MG63 (cell line): ENCODE results near the gene MAP3K10. TPM values are rescaled to one million over a fixed set of nuclear protein-coding genes. Genes with fewer than 3 reads are reported as not detected.

Experiments used
- total RNA-seq: library from RNA; depleted of rRNA; stranded (reverse); fragments of >200 nt; shearing (Covaris generic); gene quantifications from 2 replicates; pipeline ENCODE4 v1.2.3, GENCODE V29; 2014; ENCODE audit warnings: low replicate concordance; rRNA removed

Gene MAP3K10
- total RNA-seq, 1 experiment from 2014 or later, result 13.8 TPM

Other genes starting within 250 kb of the MAP3K10 start
- gene PSMC4, start 220.3 kb upstream of the MAP3K10 start, total RNA-seq, result 312 and 327 TPM in 2 replicates
- gene ZNF546, start 194.4 kb upstream of the MAP3K10 start, total RNA-seq, result 2.2 and 5.7 TPM in 2 replicates
- 1.3 and 3.6 TPM in 2 replicates for gene ZNF780B, start 135.2 kb upstream of the MAP3K10 start, total RNA-seq
- gene ZNF780A, start 100.5 kb upstream of the MAP3K10 start, total RNA-seq, result 1.5 and 61.0 TPM in 2 replicates
- gene TTC9B, start 27.0 kb downstream of the MAP3K10 start, total RNA-seq, result not detected in 2 replicates
- not detected in 2 replicates for gene CCNP, start 35.3 kb downstream of the MAP3K10 start, total RNA-seq
- 104 and 131 TPM in 2 replicates for gene AKT2, start 93.9 kb downstream of the MAP3K10 start, total RNA-seq
- 27.0 and 37.3 TPM in 2 replicates for gene C19orf47, start 157.0 kb downstream of the MAP3K10 start, total RNA-seq
- gene PLD3, start 157.3 kb downstream of the MAP3K10 start, total RNA-seq, result 141 and 144 TPM in 2 replicates
- 0.22 and 0.69 TPM in 2 replicates for gene HIPK4, start 198.8 kb downstream of the MAP3K10 start, total RNA-seq
- gene PRX, start 222.0 kb downstream of the MAP3K10 start, total RNA-seq, result 5.6 and 6.3 TPM in 2 replicates
- 19.1 and 35.3 TPM in 2 replicates for gene SERTAD1, start 234.6 kb downstream of the MAP3K10 start, total RNA-seq